Measurements from ENCODE around the gene RSAD2. TPM values are rescaled to one million over a fixed set of nuclear protein-coding genes. Genes with fewer than 3 reads are reported as not detected.

The RSAD2 gene
- total RNA-seq, 1 donor from 2014 or later: 34.2 TPM

- intact Hi-C loops (cut with micrococcal nuclease): no loop called here
These were observed 63.9 kb downstream of the RSAD2 start for GRCh38 chr2:6941299-6942046.

- intact Hi-C loops (cut with micrococcal nuclease): no loop called here
These were observed 65.3 kb downstream of the RSAD2 start for GRCh38 chr2:6942848-6943247.

DNA sequence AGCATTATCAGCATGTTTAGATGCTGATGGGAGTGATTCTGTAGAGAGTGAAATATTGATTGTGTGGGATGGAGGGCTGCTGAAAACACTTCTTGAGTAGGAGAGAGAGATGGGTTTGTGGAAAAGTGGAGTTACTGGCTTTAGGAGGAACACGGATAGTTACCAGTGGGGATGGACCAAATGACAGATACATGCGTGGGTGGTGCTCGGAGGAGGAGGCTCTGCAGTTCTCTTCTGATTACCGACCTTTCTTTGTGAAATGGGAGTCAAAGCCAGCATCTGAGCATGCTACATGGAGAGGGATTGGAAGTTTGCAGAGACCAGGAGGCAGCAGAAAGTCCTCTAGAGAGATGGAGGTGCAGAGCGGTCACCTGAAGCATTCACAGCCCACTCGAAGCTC, 65.9 kb downstream of the RSAD2 start:
- intact Hi-C loops (cut with micrococcal nuclease): no loop called here

DNA sequence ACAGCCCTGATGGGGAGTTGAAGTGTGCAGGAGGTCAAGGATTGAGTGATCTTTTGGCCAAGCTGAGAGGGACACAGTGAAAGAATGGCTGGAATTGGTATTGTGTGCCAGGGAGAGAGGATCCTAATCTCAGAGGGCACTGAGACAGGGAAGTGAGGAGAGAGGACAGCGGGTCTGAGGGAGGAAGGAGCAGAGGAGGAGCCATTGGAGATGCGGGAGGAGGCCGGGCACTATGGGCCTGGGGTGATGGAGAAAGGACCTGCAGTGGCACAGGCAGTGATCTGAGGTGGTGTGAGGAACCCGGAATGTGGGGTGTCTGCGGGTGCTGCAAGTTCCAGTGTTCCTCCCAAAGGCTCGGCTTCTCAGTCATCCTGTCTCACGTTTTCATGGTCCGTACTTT, 66.4 kb downstream of the RSAD2 start:
- intact Hi-C loops (cut with micrococcal nuclease): no loop called here

- intact Hi-C loops (cut with micrococcal nuclease): no loop called here
These were observed 67.0 kb downstream of the RSAD2 start for GRCh38 chr2:6944555-6944954.

GRCh38 chr2:6945087-6945813, 67.7 kb downstream of the RSAD2 start:
- intact Hi-C loops (cut with micrococcal nuclease): loop anchor here (5.0 kb wide), 1 partner anchor 38 kb away; no protein-coding TSS in a partner anchor

GRCh38 chr2:6945821-6946220, 68.2 kb downstream of the RSAD2 start:
- intact Hi-C loops (cut with micrococcal nuclease): loop anchor here (5.0 kb wide), 1 partner anchor 39 kb away; no protein-coding TSS in a partner anchor

DNA sequence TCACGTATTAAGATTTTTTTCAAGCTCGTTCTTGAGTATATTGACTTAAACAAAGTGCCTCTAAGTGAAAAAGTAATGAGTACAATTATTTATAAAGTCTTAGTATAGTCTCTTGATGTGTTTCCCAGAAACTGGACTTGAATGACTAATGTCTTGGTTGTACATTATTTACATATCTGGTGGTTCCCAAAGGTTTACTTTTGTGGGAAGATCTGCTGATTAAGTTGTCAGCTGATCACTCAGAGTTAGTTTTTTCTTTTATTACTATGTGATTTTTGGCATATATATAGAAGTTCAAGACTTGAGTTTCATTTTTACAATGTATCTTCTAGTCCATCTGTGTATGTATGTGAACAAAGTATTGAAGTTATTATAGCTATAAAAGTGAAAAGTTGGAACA, 69.1 kb downstream of the RSAD2 start:
- intact Hi-C loops (cut with micrococcal nuclease): loop anchor here (5.0 kb wide), 1 partner anchor 39 kb away; no protein-coding TSS in a partner anchor

Other genes starting within 250 kb of the RSAD2 start
- gene CMPK2, start 11.9 kb upstream of the RSAD2 start, total RNA-seq: 47.0 and 48.5 TPM in 2 replicates
- 36.4 and 43.8 TPM in 2 replicates for gene RNF144A, start 39.6 kb downstream of the RSAD2 start, total RNA-seq